ENCODE measurements around the gene SLC13A2.

Gene SLC13A2

DNA sequence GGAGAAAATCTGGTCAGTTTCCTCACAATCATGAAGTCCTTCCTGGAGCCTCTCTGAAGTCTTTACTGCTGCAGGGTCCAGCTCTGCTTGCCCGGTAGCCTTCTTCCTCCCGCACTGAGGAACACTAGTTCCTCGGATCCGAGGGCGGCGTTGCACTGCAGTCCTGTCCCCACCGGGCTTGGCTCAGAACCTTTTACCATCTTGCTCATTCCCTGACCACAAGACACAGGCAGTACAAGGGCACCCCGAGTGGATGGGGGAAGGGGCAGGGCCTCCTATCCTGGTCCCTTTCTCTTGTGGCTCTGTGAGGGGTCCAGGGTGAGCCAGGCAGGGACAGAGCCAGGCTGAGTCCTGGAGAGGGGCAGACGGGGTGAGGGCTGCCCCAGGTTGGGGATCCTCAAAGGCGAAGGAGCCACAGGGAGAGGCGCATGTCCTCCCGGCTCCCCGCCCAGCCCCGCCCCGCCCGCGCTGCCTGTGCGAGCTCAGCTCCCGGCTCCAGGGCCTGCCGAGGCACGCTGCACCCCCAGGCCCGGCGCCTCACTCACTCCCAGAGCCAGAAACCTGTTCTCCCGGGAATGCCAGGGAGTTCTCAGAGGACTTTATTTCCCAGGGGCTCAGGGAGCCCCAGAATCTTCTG lies 34.2 kb downstream of the SLC13A2 start:
- no peak overlapping the region for H3K4me3 ChIP-seq
- DNase-seq (ENCODE audit: low spot score) = no peak
- TF ChIP-seq, protein P1, sequence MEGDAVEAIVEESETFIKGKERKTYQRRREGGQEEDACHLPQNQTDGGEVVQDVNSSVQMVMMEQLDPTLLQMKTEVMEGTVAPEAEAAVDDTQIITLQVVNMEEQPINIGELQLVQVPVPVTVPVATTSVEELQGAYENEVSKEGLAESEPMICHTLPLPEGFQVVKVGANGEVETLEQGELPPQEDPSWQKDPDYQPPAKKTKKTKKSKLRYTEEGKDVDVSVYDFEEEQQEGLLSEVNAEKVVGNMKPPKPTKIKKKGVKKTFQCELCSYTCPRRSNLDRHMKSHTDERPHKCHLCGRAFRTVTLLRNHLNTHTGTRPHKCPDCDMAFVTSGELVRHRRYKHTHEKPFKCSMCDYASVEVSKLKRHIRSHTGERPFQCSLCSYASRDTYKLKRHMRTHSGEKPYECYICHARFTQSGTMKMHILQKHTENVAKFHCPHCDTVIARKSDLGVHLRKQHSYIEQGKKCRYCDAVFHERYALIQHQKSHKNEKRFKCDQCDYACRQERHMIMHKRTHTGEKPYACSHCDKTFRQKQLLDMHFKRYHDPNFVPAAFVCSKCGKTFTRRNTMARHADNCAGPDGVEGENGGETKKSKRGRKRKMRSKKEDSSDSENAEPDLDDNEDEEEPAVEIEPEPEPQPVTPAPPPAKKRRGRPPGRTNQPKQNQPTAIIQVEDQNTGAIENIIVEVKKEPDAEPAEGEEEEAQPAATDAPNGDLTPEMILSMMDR (IDR thresholded peaks at IDR 0.05) = no peak
- H3K27ac ChIP-seq = no peak overlapping the region

DNA sequence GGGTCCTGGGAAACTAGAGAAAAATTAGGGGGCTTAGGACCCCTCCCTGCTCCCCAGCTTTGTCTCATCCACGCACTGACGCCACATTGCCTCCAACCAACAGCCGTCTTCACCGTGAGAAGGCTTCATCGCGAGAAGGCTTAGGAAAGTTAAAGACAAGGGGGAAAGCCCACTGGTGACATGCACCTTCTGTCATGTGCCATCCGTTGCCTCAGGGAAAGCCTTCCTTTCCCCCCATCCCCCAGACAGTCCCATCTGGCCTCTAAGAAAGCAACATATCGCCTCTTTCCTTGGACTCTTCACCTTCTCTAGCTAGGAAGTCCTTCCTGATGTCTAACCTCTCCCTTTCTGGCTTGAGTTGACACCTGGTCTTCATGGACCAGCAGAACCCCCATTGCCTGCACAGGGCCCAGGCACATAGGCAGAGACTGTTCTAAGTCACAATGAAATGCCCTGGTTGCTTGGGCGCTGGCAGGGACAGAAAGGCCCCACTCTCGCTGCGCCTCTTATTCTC lies 34.8 kb downstream of the SLC13A2 start:
- TF ChIP-seq, protein P1 (IDR thresholded peaks at IDR 0.05) = no peak
- no peak overlapping the region for H3K4me3 ChIP-seq
- no peak overlapping the region for H3K27ac ChIP-seq
- DNase-seq (ENCODE audit: low spot score) = no peak

DNA sequence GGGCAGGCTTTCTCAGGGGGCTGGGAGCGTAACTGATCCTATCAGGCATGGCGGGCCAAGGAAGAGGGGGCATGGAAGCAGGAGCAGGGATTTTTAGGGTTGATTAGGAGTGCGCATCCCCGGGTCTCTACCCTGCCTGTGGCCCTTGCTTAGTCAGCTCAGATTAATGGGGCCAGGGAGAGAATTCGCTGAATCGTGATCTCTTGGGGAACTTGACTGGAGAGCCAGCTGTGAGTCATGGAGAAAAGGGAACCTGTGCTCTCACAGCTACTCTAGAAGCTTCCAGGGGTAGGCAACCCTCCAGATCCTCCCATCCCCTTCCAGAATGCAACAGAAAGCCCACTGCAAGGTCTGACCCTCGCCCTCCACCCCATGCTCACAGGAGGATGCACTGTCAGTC lies 36.3 kb downstream of the SLC13A2 start:
- TF ChIP-seq, protein P1 (IDR thresholded peaks at IDR 0.05) = no peak
- Histone ChIP-seq H3K27ac (no peak overlapping the region), H3K4me3 (no peak overlapping the region)
- no peak for DNase-seq (ENCODE audit: low spot score)

DNA sequence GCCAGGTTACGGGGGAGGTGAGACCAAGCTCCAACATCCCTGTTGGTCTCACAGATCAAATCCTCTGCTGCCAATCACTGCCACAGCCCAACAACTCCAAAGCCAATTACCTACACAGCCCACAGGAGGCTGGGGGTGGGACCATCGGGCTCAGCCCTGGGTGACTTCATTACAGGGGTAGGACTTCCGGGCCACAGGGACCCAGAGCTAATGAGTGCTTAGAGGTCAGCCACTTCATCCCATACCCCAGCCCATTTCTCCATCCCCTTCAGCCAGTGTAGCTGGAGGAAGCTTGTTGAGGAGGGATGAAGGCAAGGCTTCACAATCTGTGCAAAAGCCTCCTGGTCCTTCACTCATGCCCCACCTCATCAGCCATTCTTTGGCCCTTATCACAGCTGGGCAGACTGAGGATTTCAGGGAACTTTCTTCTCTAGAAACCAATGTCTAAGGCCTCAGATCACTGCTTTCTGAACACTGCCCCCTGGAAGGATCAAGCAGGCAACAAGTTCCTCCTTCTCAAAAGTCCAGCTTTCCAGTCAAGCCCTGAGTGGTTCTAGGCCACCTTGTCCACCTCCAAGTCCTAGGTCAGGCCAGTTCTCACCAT lies 38.5 kb downstream of the SLC13A2 start:
- TF ChIP-seq, protein P1 (IDR thresholded peaks at IDR 0.05) = no peak
- DNase-seq (ENCODE audit: low spot score) = no peak
- Histone ChIP-seq H3K27ac (no peak overlapping the region), H3K4me3 (no peak overlapping the region)

DNA sequence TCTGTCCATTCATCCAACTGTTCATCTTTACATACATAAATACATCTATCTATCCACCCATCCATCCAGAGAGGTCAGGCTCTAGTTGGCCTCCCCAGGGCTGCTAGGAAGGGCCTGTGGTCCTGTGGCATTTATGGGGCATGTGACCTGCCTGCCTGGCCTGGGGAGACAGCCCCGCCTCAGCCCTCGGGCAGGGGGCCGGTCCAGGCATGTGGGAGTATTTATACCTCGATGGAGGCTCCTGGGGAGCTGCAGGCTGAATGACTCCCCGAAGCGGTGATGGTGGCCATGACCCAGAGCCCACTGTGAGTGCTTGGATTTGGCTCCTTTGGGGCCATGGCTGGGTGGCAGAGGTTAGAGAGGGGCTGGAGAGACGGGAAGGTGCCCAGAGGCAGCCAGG lies 40.0 kb downstream of the SLC13A2 start:
- TF ChIP-seq, protein P1 (IDR thresholded peaks at IDR 0.05) = no peak
- DNase-seq (ENCODE audit: low spot score) = no peak
- Histone ChIP-seq H3K27ac (no peak overlapping the region), H3K4me3 (no peak overlapping the region)

DNA sequence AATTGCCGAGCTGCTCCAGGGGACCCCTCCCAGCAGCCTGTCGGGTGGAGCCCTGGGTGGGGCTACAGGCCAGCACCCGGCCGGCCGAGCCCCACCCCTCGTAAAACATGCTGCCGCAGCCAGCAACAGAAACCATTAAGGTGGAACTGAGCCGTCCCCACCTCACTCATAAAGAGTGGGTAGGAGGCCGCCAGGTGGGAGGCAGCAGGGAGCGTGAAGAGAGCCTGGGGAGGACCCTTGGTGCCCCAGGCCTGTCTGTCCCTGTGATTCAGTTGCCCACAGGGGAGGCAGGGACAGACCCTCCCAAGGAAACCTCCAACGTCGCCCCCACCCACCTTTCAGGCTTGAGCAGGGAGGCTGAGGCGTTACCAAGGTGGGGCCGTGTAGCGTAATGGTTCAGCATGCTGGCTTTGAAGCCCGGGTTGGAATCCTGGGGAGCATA lies 41.1 kb downstream of the SLC13A2 start:
- TF ChIP-seq, protein P1 (IDR thresholded peaks at IDR 0.05) = no peak

DNA sequence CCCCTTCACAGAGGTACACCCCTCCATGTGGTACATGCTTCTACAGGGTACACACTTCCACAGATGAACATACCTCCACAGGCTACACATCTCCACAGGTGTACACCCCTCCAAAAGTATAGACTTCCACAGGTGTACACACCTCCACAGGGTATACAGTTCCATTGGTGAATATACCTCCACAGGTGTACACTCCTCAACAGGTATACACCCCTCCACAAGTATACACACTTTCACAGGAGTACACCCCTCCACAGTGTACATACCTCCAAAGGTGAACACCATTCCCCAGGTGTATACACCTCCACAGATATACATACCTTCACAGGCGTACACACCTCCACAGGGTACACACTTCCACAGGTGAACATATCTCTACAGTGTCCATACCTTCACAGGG lies 42.1 kb downstream of the SLC13A2 start:
- TF ChIP-seq, protein P1 (IDR thresholded peaks at IDR 0.05) = no peak
- Histone ChIP-seq H3K4me3 (no peak overlapping the region), H3K27ac (no peak overlapping the region)
- DNase-seq (ENCODE audit: low spot score) = no peak

More for the DNA sequence above, 41.1 kb downstream of the SLC13A2 start:
- Histone ChIP-seq H3K27ac (no peak overlapping the region), H3K4me3 (no peak overlapping the region)
- DNase-seq (ENCODE audit: low spot score) = no peak
